H1 (cell line): Measurements from ENCODE around the gene MYO9B.

Experiments used
- BACH1 ChIP-seq: IDR thresholded peaks from 2 replicates; pipeline ENCODE4 v1.6.1; 2012; ENCODE audit warnings: low read length, improper control_type of control experiment
- CBX8 ChIP-seq: fragments of 300-800, 300-1000 bp; sonication (generic); IDR thresholded peaks from 2 replicates; pipeline ENCODE4 v1.7.1; 2016; ENCODE audit warnings: low read depth, low read length, borderline replicate concordance
- KDM1A ChIP-seq: fragments of 200-600, 300-600 bp; sonication (generic); IDR thresholded peaks from 2 replicates; pipeline ENCODE4 v1.7.1; 2016; ENCODE audit warnings: mild to moderate bottlenecking, low read length, borderline replicate concordance
- POLR2A ChIP-seq, 2 experiments: IDR thresholded peaks; 1 replicate in 1 of 2; 2 replicates in 1 of 2; pipeline ENCODE4 v1.6.1; 2011; ENCODE audit warnings: low read depth in 2 of 2, low read length in 2 of 2, mild to moderate bottlenecking in 2 of 2; ENCODE audit errors: control extremely low read depth in 1 of 2
- RFX5 ChIP-seq: IDR thresholded peaks from 2 replicates; pipeline ENCODE4 v1.6.1; 2011; ENCODE audit warnings: low read depth, low read length, improper control_type of control experiment, borderline replicate concordance
- SP1 ChIP-seq: IDR thresholded peaks from 2 replicates; pipeline ENCODE4 v1.6.1; 2011; ENCODE audit warnings: low read depth, low read length
- SRF ChIP-seq: IDR thresholded peaks from 2 replicates; pipeline ENCODE4 v1.6.1; 2011; ENCODE audit warnings: mild to moderate bottlenecking, low read depth, low read length, moderate library complexity
- TBP ChIP-seq: IDR thresholded peaks from 2 replicates; pipeline ENCODE4 v1.6.1; 2011; ENCODE audit warnings: low read depth, low read length, improper control_type of control experiment
- ZNF274 ChIP-seq: IDR thresholded peaks from 2 replicates; pipeline ENCODE4 v1.7.0; 2012; ENCODE audit warnings: low read length, borderline replicate concordance; ENCODE audit errors: extremely low read depth
- TF ChIP-seq, protein P1 (sequence below), 3 experiments: IDR thresholded peaks; 1 replicate in 2 of 3; 2 replicates in 1 of 3; pipeline versions ENCODE4 v1.5.1 to v1.6.1; 2011; ENCODE audit warnings: low read length in 3 of 3, mild to moderate bottlenecking in 3 of 3, inconsistent platforms in 2 of 3, low read depth in 1 of 3, moderate library complexity in 1 of 3; ENCODE audit not compliant: insufficient read depth in 1 of 3; ENCODE audit errors: control extremely low read depth in 1 of 3
- TF ChIP-seq, protein P2 (sequence below): IDR thresholded peaks from 2 replicates; pipeline ENCODE4 v1.6.1; 2012; ENCODE audit warnings: inconsistent platforms
- TF ChIP-seq, protein P3 (sequence below): IDR thresholded peaks from 2 replicates; pipeline ENCODE4 v1.6.1; 2011; ENCODE audit warnings: low read length, improper control_type of control experiment
- TF ChIP-seq, protein P4 (sequence below): IDR thresholded peaks from 2 replicates; pipeline ENCODE4 v1.6.1; 2012; ENCODE audit warnings: low read length, inconsistent platforms
- TF ChIP-seq, protein P5 (sequence below): IDR thresholded peaks from 2 replicates; pipeline ENCODE4 v1.6.1; 2012; ENCODE audit warnings: inconsistent platforms

DNA sequence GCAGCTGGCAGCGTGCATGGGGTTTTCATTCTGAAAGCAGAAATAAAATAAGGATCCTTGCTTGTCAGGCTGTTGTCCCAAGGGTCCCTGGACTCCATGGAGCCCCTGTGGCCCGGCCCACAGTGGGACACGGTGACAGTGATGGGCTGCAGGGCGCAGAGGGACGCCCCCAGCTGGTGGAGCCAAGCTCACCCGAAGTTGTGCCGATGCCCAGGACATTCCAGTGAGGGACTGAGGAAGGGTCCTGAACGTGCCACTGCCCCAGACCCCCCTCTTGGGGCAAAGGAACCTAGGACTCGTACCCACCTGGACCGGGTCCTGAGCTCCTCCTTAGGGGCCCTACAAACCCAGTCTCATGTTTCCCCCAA lies 35.0 kb downstream of the MYO9B start:
- TF ChIP-seq SP1 = no peak
- TF ChIP-seq, protein P1, sequence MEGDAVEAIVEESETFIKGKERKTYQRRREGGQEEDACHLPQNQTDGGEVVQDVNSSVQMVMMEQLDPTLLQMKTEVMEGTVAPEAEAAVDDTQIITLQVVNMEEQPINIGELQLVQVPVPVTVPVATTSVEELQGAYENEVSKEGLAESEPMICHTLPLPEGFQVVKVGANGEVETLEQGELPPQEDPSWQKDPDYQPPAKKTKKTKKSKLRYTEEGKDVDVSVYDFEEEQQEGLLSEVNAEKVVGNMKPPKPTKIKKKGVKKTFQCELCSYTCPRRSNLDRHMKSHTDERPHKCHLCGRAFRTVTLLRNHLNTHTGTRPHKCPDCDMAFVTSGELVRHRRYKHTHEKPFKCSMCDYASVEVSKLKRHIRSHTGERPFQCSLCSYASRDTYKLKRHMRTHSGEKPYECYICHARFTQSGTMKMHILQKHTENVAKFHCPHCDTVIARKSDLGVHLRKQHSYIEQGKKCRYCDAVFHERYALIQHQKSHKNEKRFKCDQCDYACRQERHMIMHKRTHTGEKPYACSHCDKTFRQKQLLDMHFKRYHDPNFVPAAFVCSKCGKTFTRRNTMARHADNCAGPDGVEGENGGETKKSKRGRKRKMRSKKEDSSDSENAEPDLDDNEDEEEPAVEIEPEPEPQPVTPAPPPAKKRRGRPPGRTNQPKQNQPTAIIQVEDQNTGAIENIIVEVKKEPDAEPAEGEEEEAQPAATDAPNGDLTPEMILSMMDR (IDR thresholded peaks at IDR 0.05; ENCODE audit: control extremely low read depth in 1 of 3, insufficient read depth in 1 of 3, low read depth in 1 of 3, low read length in 3 of 3) = no peak
- TF ChIP-seq CBX8 = no peak
- TF ChIP-seq TBP = no peak
- TF ChIP-seq KDM1A = no peak
- no peak for TF ChIP-seq RFX5
- TF ChIP-seq, protein P2, sequence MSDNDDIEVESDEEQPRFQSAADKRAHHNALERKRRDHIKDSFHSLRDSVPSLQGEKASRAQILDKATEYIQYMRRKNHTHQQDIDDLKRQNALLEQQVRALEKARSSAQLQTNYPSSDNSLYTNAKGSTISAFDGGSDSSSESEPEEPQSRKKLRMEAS = no peak
- no peak for TF ChIP-seq SRF
- no peak for TF ChIP-seq ZNF274
- TF ChIP-seq, protein P3, sequence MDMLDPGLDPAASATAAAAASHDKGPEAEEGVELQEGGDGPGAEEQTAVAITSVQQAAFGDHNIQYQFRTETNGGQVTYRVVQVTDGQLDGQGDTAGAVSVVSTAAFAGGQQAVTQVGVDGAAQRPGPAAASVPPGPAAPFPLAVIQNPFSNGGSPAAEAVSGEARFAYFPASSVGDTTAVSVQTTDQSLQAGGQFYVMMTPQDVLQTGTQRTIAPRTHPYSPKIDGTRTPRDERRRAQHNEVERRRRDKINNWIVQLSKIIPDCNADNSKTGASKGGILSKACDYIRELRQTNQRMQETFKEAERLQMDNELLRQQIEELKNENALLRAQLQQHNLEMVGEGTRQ = no peak
- no peak for TF ChIP-seq BACH1
- TF ChIP-seq, protein P4, sequence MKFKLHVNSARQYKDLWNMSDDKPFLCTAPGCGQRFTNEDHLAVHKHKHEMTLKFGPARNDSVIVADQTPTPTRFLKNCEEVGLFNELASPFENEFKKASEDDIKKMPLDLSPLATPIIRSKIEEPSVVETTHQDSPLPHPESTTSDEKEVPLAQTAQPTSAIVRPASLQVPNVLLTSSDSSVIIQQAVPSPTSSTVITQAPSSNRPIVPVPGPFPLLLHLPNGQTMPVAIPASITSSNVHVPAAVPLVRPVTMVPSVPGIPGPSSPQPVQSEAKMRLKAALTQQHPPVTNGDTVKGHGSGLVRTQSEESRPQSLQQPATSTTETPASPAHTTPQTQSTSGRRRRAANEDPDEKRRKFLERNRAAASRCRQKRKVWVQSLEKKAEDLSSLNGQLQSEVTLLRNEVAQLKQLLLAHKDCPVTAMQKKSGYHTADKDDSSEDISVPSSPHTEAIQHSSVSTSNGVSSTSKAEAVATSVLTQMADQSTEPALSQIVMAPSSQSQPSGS = no peak
- TF ChIP-seq, protein P5, sequence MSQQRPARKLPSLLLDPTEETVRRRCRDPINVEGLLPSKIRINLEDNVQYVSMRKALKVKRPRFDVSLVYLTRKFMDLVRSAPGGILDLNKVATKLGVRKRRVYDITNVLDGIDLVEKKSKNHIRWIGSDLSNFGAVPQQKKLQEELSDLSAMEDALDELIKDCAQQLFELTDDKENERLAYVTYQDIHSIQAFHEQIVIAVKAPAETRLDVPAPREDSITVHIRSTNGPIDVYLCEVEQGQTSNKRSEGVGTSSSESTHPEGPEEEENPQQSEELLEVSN = no peak
- no peak for TF ChIP-seq POLR2A (IDR thresholded peaks at IDR 0.05; ENCODE audit: control extremely low read depth in 1 of 2, low read depth in 2 of 2, low read length in 2 of 2)
